H9 (cell line): ENCODE results near the gene TCF7L2. TPM values are rescaled to one million over a fixed set of nuclear protein-coding genes. Genes with fewer than 3 reads are reported as not detected.

ENCODE experiments used
- DNase-seq: peaks from one replicate; pipeline ENCODE4 v3.0.0-alpha.2; 2017
- H2AFZ ChIP-seq: one replicate; pipeline ENCODE4 v1.6.1; 2013; ENCODE audit warnings: mild to moderate bottlenecking, low read length, control low read depth, moderate library complexity
- H2AK5ac ChIP-seq: 2 replicates; pipeline ENCODE4 v1.6.1; 2013; ENCODE audit warnings: low read length, control low read depth, mixed read lengths; ENCODE audit not compliant: insufficient read length
- H2BK120ac ChIP-seq: one replicate; pipeline ENCODE4 v1.6.1; 2013; ENCODE audit warnings: low read depth, mild to moderate bottlenecking, low read length, control low read depth, inconsistent platforms; ENCODE audit not compliant: poor library complexity, severe bottlenecking
- H2BK12ac ChIP-seq: 2 replicates; pipeline ENCODE4 v1.6.1; 2013; ENCODE audit warnings: low read length, control low read depth, mixed read lengths, low read depth; ENCODE audit not compliant: insufficient read length
- H2BK15ac ChIP-seq: 2 replicates; pipeline ENCODE4 v1.6.1; 2013; ENCODE audit warnings: low read depth, low read length, control low read depth
- H2BK20ac ChIP-seq: one replicate; pipeline ENCODE4 v1.6.1; 2013; ENCODE audit warnings: low read depth, mild to moderate bottlenecking, low read length, control low read depth, inconsistent platforms; ENCODE audit not compliant: poor library complexity, severe bottlenecking
- H2BK5ac ChIP-seq: 2 replicates; pipeline ENCODE4 v1.6.1; 2013; ENCODE audit warnings: low read length, control low read depth, mixed read lengths; ENCODE audit not compliant: insufficient read length
- H3K14ac ChIP-seq: 2 replicates; pipeline ENCODE4 v1.6.1; 2013; ENCODE audit warnings: low read length, control low read depth; ENCODE audit not compliant: insufficient read depth
- H3K18ac ChIP-seq: 2 replicates; pipeline ENCODE4 v1.6.1; 2013; ENCODE audit warnings: low read depth, mild to moderate bottlenecking, mixed read lengths, low read length, control low read depth; ENCODE audit not compliant: insufficient read length
- H3K23ac ChIP-seq: 2 replicates; pipeline ENCODE4 v1.6.1; 2013; ENCODE audit warnings: low read length, control low read depth, mixed read lengths, low read depth; ENCODE audit not compliant: insufficient read length
- H3K23me2 ChIP-seq: 2 replicates; pipeline ENCODE4 v1.6.1; 2013; ENCODE audit warnings: low read depth, mild to moderate bottlenecking, mixed read lengths, low read length, control low read depth; ENCODE audit not compliant: insufficient read length, poor library complexity, severe bottlenecking
- H3K27ac ChIP-seq: 2 replicates; pipeline ENCODE4 v1.5.1; 2013; ENCODE audit warnings: low read length, control low read depth, mixed read lengths, low read depth; ENCODE audit not compliant: insufficient read length
- H3K27me3 ChIP-seq: 2 replicates; pipeline ENCODE4 v1.6.1; 2013; ENCODE audit warnings: low read length, control low read depth, inconsistent platforms; ENCODE audit not compliant: insufficient read depth
- H3K4ac ChIP-seq: 2 replicates; pipeline ENCODE4 v1.6.1; 2013; ENCODE audit warnings: low read depth, mild to moderate bottlenecking, control low read depth, inconsistent platforms, low read length, moderate library complexity
- H3K4me1 ChIP-seq: 2 replicates; pipeline ENCODE4 v1.6.1; 2013; ENCODE audit warnings: low read length, control low read depth, inconsistent platforms; ENCODE audit not compliant: insufficient read depth
- H3K4me2 ChIP-seq: 2 replicates; pipeline ENCODE4 v1.6.1; 2013; ENCODE audit warnings: low read length, control low read depth, mixed read lengths; ENCODE audit not compliant: insufficient read length, insufficient read depth
- H3K56ac ChIP-seq: 2 replicates; pipeline ENCODE4 v1.6.1; 2013; ENCODE audit warnings: low read depth, mild to moderate bottlenecking, mixed read lengths, low read length, control low read depth; ENCODE audit not compliant: insufficient read length
- H3K79me1 ChIP-seq: 2 replicates; pipeline ENCODE4 v1.6.1; 2013; ENCODE audit warnings: low read depth, mild to moderate bottlenecking, moderate library complexity, low read length, control low read depth, inconsistent platforms; ENCODE audit not compliant: insufficient read depth, poor library complexity, severe bottlenecking
- H3K79me2 ChIP-seq: 2 replicates; pipeline ENCODE4 v1.6.1; 2013; ENCODE audit warnings: low read length, control low read depth, inconsistent platforms; ENCODE audit not compliant: insufficient read depth
- H3K9ac ChIP-seq: 2 replicates; pipeline ENCODE4 v1.6.1; 2013; ENCODE audit warnings: low read length, control low read depth, mixed read lengths; ENCODE audit not compliant: insufficient read length; ENCODE audit errors: extremely low read depth
- H3K9me3 ChIP-seq: one replicate; pipeline ENCODE4 v1.6.1; 2013; ENCODE audit warnings: low read depth, low read length, inconsistent platforms; ENCODE audit not compliant: control insufficient read depth
- H3T11ph ChIP-seq: one replicate; pipeline ENCODE4 v1.6.1; 2013; ENCODE audit warnings: mild to moderate bottlenecking, low read length, control low read depth, inconsistent platforms
- H4K20me1 ChIP-seq: one replicate; pipeline ENCODE4 v1.6.1; 2013; ENCODE audit not compliant: control insufficient read depth, insufficient read length, insufficient read depth
- H4K5ac ChIP-seq: 2 replicates; pipeline ENCODE4 v1.6.1; 2013; ENCODE audit warnings: low read depth, mild to moderate bottlenecking, mixed read lengths, low read length, control low read depth; ENCODE audit not compliant: insufficient read length
- H4K8ac ChIP-seq: replicated peaks from 2 replicates; pipeline ENCODE4 v1.6.1; 2013; ENCODE audit warnings: low read length, control low read depth, mixed read lengths, low read depth; ENCODE audit not compliant: insufficient read length
- H4K91ac ChIP-seq: 2 replicates; pipeline ENCODE4 v1.6.1; 2013; ENCODE audit warnings: low read depth, mild to moderate bottlenecking, moderate library complexity, mixed read lengths, low read length, control low read depth; ENCODE audit not compliant: insufficient read length
- H3K27ac Mint-ChIP-seq, 3 experiments: 2 replicates in 2 of 3; 3 replicates in 1 of 3; pipeline ENCODE4 v1.8.0; 2020 to 2021; ENCODE audit warnings: mixed read lengths in 3 of 3, mild to moderate bottlenecking in 1 of 3, moderate library complexity in 1 of 3
- H3K27me3 Mint-ChIP-seq: 2 replicates; pipeline ENCODE4 v1.8.0; 2021; ENCODE audit warnings: low read depth, mild to moderate bottlenecking, moderate library complexity, mixed read lengths
- H3K36me3 Mint-ChIP-seq, 3 experiments: 2 replicates in 2 of 3; 3 replicates in 1 of 3; pipeline ENCODE4 v1.8.0; 2020 to 2021; ENCODE audit warnings: low read depth in 3 of 3, mixed read lengths in 3 of 3; ENCODE audit not compliant: insufficient read depth in 1 of 3
- H3K4me1 Mint-ChIP-seq, 2 experiments: 2 replicates each; pipeline ENCODE4 v1.8.0; 2020; ENCODE audit warnings: mixed read lengths in 2 of 2
- H3K4me3 Mint-ChIP-seq, 2 experiments: 2 replicates in 1 of 2; 3 replicates in 1 of 2; pipeline ENCODE4 v1.8.0; 2020 to 2021; ENCODE audit warnings: mild to moderate bottlenecking in 2 of 2, mixed read lengths in 2 of 2, moderate library complexity in 1 of 2
- H3K9me3 Mint-ChIP-seq, 2 experiments: 2 replicates in 1 of 2; 3 replicates in 1 of 2; pipeline ENCODE4 v1.8.0; 2020; ENCODE audit warnings: mild to moderate bottlenecking in 2 of 2, mixed read lengths in 2 of 2, moderate library complexity in 1 of 2
- CTCF ChIP-seq: fragments of 200-600 bp; sonication (generic); conservative IDR thresholded peaks from 3 replicates; pipeline ENCODE4 v1.8.0; 2021; ENCODE audit warnings: antibody characterized with exemption, mild to moderate bottlenecking
- WGBS: extraction: QIAGEN DNeasy Blood & Tissue Kit; methylation state at CpG from one replicate; pipeline ENCODE4 v1.1.7; 2013; ENCODE audit warnings: missing lambda C conversion rate, low lambda C conversion rate, mixed read lengths; ENCODE audit not compliant: insufficient read length; ENCODE audit errors: extremely low coverage; 5-methylcytosine and 5-hydroxymethylcytosine counted together
- total RNA-seq: library from RNA; stranded (reverse); gene quantifications from 2 replicates; pipeline ENCODE4 v1.2.1, GENCODE V29; 2021

TCF7L2 gene
- total RNA-seq, 1 experiment from 2014 or later: 71.1 TPM

DNA sequence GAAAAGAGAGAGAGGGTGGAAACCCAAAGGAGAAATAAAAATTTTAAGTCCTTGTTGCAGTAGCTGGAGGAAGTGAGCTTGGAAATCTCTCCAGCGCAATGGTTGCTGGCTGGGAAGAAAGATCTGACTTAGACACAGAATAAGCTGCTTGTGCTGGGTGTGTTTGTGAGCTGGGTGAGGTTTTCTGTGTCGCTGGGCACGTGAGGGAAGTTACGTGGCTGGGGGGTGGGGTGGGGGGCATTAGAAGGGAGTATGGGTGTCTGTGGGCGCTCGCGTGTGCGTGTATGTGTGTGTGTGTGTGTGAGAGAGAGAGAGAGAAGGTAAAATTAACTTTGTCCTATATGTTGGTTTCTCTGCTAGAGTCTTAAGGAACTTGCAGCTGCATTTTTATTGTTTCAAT, 11.6 kb downstream of the TCF7L2 start:
- no peak for DNase-seq
- H3K4me1 Mint-ChIP-seq: peaks cover 80 to 88% of the 10 kb centered on the region in 2 experiments
- no peak overlapping the region for H2BK12ac ChIP-seq
- H3K79me1 ChIP-seq: peaks cover 7% of the 10 kb centered on the region
- no peak overlapping the region for H3K23ac ChIP-seq
- no peak overlapping the region for H2BK5ac ChIP-seq
- no peak overlapping the region for H3K9ac ChIP-seq
- H2AFZ ChIP-seq: no peak overlapping the region
- no peak overlapping the region for H2BK15ac ChIP-seq
- H4K5ac ChIP-seq: no peak overlapping the region
- no peaks in the 10 kb centered on the region for H3K27me3 ChIP-seq
- peaks cover 10% of the 10 kb centered on the region for H3K23me2 ChIP-seq
- no peak overlapping the region for H3K14ac ChIP-seq
- no peak overlapping the region for H3K4me2 ChIP-seq
- no peak overlapping the region for H3K18ac ChIP-seq
- peak overlapping the region; percentile 26 to 92 (median 87); a peak in 6 of 7 replicates for H3K27ac Mint-ChIP-seq
- no peak for TF ChIP-seq CTCF
- H4K8ac ChIP-seq: no peak overlapping the region
- peaks cover 61% of the 10 kb centered on the region; the same call in 1 of the 2 replicates for H3K79me2 ChIP-seq
- H2AK5ac ChIP-seq: no peak overlapping the region
- no peak overlapping the region for H4K91ac ChIP-seq
- no peaks in the 10 kb centered on the region for H3K27me3 Mint-ChIP-seq
- no peak overlapping the region for H2BK20ac ChIP-seq
- peak overlapping the region in 1 of 2 experiments; percentile 52; a peak in 2 of 5 replicates for H3K4me3 Mint-ChIP-seq
- no peaks in the 10 kb centered on the region for H3K9me3 Mint-ChIP-seq
- H2BK120ac ChIP-seq: no peak overlapping the region
- peaks cover 32% of the 10 kb centered on the region; the same call in 1 of the 2 replicates for H3K4me1 ChIP-seq
- H3K36me3 Mint-ChIP-seq: peaks cover 24 to 67% (median 49%) of the 10 kb centered on the region in 3 experiments; a peak in 6 of 7 replicates
- no peaks in the 10 kb centered on the region for H3K9me3 ChIP-seq
- H3T11ph ChIP-seq: no peak overlapping the region
- no peak overlapping the region for H3K56ac ChIP-seq
- no CpG with 5 or more reads among the region's 8 CpGs for WGBS
- H4K20me1 ChIP-seq: no peaks in the 10 kb centered on the region
- H3K4ac ChIP-seq: no peak overlapping the region
- no peak overlapping the region for H3K27ac ChIP-seq
